NB4 (cell line): ENCODE measurements around the gene RNU7-1.

ENCODE experiments used
- DNase-seq: peaks from one replicate; pipeline ENCODE4 v3.0.0; 2010; ENCODE audit warnings: low read depth
- H3K4me3 ChIP-seq: one replicate; pipeline ENCODE4 v1.5.1; 2011; ENCODE audit warnings: mild to moderate bottlenecking, low read depth, low read length, moderate library complexity
- CTCF ChIP-seq: IDR thresholded peaks from one replicate; pipeline ENCODE4 v1.5.1; 2012; ENCODE audit warnings: low read depth, low read length
- MYC ChIP-seq: IDR thresholded peaks from 2 replicates; pipeline ENCODE4 v1.6.1; 2011; ENCODE audit warnings: low read depth, low read length
- POLR2A ChIP-seq: IDR thresholded peaks from 2 replicates; pipeline ENCODE4 v1.6.1; 2011; ENCODE audit warnings: mild to moderate bottlenecking; ENCODE audit not compliant: insufficient read length; ENCODE audit errors: extremely low read depth
- TF ChIP-seq, protein P1 (sequence below): IDR thresholded peaks from 2 replicates; pipeline ENCODE4 v1.6.1; 2011; ENCODE audit warnings: low read depth, low read length

The RNU7-1 gene

GRCh38 chr12:6917491-6918231 lies 26.0 kb upstream of the RNU7-1 start:
- TF ChIP-seq, protein P1, sequence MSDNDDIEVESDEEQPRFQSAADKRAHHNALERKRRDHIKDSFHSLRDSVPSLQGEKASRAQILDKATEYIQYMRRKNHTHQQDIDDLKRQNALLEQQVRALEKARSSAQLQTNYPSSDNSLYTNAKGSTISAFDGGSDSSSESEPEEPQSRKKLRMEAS = no peak
- no peak for TF ChIP-seq MYC
- TF ChIP-seq POLR2A = no peak
- no peak for TF ChIP-seq CTCF
- no peak for DNase-seq
- H3K4me3 ChIP-seq = no peak overlapping the region

- peak; percentile 42 for TF ChIP-seq CTCF
- TF ChIP-seq, protein P1 = no peak
- no peak overlapping the region for H3K4me3 ChIP-seq
- peak; percentile 51 for DNase-seq
Measured at GRCh38 chr12:6919588-6919987, 24.0 kb upstream of the RNU7-1 start.

- H3K4me3 ChIP-seq = no peak overlapping the region
- TF ChIP-seq POLR2A (no peak), CTCF (no peak), MYC (no peak)
- TF ChIP-seq, protein P1 = no peak
- no peak for DNase-seq
Measured at GRCh38 chr12:6921539-6921938, 22.1 kb upstream of the RNU7-1 start.

DNA sequence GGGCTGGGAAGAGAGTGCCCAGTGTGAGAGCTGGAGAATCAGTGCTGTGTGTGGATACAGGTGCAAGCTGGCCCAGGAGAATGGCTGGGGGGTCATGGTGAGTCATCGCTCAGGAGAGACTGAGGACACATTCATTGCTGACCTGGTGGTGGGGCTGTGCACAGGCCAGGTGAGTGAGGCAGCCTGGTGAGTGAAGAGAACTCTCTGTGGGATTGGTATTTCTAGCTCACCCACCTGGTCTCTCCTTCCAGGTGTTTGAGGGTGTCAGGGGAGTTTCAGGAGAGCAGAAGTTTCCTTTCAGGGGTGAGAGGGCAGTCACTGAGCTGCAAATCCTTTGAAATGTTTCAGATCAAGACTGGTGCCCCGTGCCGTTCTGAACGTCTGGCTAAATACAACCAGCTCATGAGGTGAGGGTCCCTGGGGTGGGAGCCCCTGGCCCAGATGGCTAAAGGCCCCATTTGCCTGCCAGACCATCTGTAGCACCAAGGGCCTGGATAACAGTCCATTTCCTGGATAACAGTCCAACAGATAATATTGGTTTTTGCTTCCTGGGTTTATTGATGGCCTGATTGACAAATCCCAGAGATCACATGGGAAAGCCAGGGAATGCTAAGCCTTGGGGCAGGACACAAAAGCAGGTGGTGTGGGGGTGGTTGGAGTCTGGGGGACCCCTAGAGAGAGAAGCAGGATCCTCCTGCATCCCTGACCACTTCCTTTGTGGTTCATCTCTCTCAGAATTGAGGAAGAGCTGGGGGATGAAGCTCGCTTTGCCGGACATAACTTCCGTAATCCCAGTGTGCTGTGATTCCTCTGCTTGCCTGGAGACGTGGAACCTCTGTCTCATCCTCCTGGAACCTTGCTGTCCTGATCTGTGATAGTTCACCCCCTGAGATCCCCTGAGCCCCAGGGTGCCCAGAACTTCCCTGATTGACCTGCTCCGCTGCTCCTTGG lies 21.3 kb upstream of the RNU7-1 start:
- DNase-seq = no peak
- TF ChIP-seq, protein P1 = no peak
- TF ChIP-seq MYC (no peak), CTCF (no peak), POLR2A (no peak)
- H3K4me3 ChIP-seq = no peak overlapping the region

GRCh38 chr12:6923003-6923732 lies 20.4 kb upstream of the RNU7-1 start:
- no peak overlapping the region for H3K4me3 ChIP-seq
- no peak for DNase-seq
- TF ChIP-seq CTCF = no peak
- TF ChIP-seq POLR2A = no peak
- TF ChIP-seq, protein P1 = no peak
- no peak for TF ChIP-seq MYC
